Cardiac muscle cell (in vitro differentiated cells and primary cell): ENCODE measurements around the gene STARD10. TPM values are rescaled to one million over a fixed set of nuclear protein-coding genes. Genes with fewer than 3 reads are reported as not detected.

Experiments used
- DNase-seq, 2 donors: peaks; one replicate each; pipeline versions ENCODE4 v3.0.0 to v3.0.0-alpha.2; 2010 to 2017; ENCODE audit warnings: low read depth in 1 of 2, low spot score in 1 of 2
- H3K27ac ChIP-seq: fragments of 200-600 bp; sonication (generic); 2 replicates; pipeline ENCODE4 v1.5.1; 2016
- H3K27me3 ChIP-seq: fragments of 200-600 bp; sonication (generic); 2 replicates; pipeline ENCODE4 v1.6.0; 2016; ENCODE audit warnings: control low read depth
- H3K36me3 ChIP-seq: fragments of 200-600 bp; sonication (generic); 2 replicates; pipeline ENCODE4 v1.5.1; 2016; ENCODE audit warnings: control low read depth
- H3K4me1 ChIP-seq: fragments of 200-600 bp; sonication (generic); 2 replicates; pipeline ENCODE4 v1.8.1; 2017; ENCODE audit warnings: low read depth, mild to moderate bottlenecking, mixed run types
- H3K4me3 ChIP-seq: fragments of 200-600 bp; sonication (generic); 2 replicates; pipeline ENCODE4 v1.5.1; 2016; ENCODE audit warnings: mild to moderate bottlenecking
- H3K9me3 ChIP-seq: fragments of 200-600 bp; sonication (generic); 2 replicates; pipeline ENCODE4 v1.5.1; 2017; ENCODE audit warnings: low read depth, mild to moderate bottlenecking, control low read depth
- CTCF ChIP-seq: IDR thresholded peaks from 2 replicates; pipeline ENCODE4 v1.5.1; 2012; ENCODE audit warnings: low read depth, mild to moderate bottlenecking, low read length
- polyA plus RNA-seq: library from polyadenylated mRNA; unstranded; fragments of >200 nt; fragmentation: Nextera tagmentation; extraction: Ambion mirVana; gene quantifications from 2 replicates; pipeline ENCODE4 v1.2.1, GENCODE V29; 2016
- total RNA-seq: library from RNA; depleted of rRNA; stranded (reverse); fragments of >200 nt; gene quantifications from 2 replicates; pipeline ENCODE4 v1.2.3, GENCODE V29; 2016

The STARD10 gene
- total and polyA plus RNA-seq, 2 experiments from 2014 or later = 91.4 to 101 TPM

DNA sequence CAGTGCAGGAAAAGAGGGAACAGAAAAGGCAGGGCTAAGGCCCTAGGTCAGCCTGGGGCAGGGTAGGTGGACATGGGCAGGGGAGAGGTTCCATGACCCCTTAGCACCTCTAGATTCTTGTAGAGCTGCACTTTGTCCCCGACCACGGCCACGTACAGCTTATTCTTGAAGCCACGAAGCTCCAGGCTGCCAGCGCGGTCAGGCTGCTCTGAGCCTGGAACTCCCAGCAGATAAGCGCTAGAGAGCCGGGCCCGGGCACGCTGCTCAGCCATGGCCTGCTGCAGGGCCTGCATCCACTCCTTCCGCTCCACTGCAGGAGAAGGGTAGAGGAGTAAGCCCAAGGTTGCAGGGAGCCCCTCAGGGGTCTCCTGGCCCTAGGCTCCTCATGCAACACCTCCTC is 83.6 kb downstream of the STARD10 start:
- no peak overlapping the region for H3K27ac ChIP-seq
- H3K4me1 ChIP-seq = peaks cover 24% of the 10 kb centered on the region
- no peaks in the 10 kb centered on the region for H3K27me3 ChIP-seq
- H3K36me3 ChIP-seq = peaks cover 3% of the 10 kb centered on the region
- no peak for DNase-seq
- no peaks in the 10 kb centered on the region for H3K9me3 ChIP-seq
- H3K4me3 ChIP-seq = no peak overlapping the region
- TF ChIP-seq CTCF = no peak

DNA sequence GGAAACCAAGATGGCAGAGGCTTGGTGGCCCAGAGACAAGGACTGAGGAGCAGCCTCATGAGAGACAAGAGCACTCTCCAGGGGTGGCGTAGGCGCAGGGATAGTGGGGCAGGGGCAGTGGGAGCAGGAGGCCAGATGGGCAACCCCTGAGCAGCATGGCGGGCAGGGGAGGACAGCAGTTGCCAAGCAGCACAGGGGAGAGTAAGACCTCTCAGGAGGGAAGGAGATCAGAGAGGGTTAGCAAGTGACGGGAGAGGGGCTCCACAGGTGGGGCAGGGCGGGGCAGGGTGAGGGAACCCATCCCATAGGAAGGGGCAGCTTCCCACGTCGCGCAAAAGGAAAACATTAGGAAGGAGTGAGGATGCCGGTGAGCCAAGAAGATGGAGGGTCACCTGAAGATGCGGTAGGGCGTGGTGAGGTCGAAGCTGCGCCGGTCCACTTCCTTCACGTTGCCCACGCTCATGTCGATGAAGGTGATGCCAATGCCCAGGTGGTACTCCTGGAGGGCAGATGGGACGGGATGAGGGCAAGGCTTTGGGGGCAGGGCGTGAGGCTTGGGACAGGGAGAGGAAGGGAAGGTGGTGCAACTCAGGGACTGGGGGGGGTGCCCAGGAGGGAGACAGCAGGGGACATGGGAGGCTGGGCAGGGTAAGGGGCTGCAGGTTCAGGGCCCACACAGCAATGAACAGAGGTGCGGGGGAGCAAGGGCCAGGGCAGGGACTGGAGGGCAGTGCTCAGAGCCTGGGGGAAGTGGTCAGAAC is 84.2 kb downstream of the STARD10 start:
- Histone ChIP-seq H3K4me3 (no peak overlapping the region), H3K9me3 (no peaks in the 10 kb centered on the region), H3K36me3 (peaks cover 7% of the 10 kb centered on the region), H3K4me1 (peaks cover 24% of the 10 kb centered on the region), H3K27me3 (no peaks in the 10 kb centered on the region), H3K27ac (no peak overlapping the region)
- DNase-seq = no peak
- no peak for TF ChIP-seq CTCF

GRCh38 chr11:72707032-72707431 is 86.8 kb downstream of the STARD10 start:
- Histone ChIP-seq H3K36me3 (peaks cover 7% of the 10 kb centered on the region), H3K9me3 (no peaks in the 10 kb centered on the region), H3K4me3 (no peak overlapping the region), H3K27me3 (no peaks in the 10 kb centered on the region), H3K27ac (peak overlapping the region; percentile 41), H3K4me1 (peaks cover 17% of the 10 kb centered on the region)
- TF ChIP-seq CTCF = no peak
- DNase-seq = no peak

- TF ChIP-seq CTCF = no peak
- Histone ChIP-seq H3K27me3 (no peaks in the 10 kb centered on the region), H3K4me3 (no peak overlapping the region), H3K9me3 (no peaks in the 10 kb centered on the region), H3K36me3 (peaks cover 7% of the 10 kb centered on the region), H3K4me1 (peaks cover 13% of the 10 kb centered on the region), H3K27ac (peak overlapping the region; percentile 41)
- DNase-seq = no peak
Observed at GRCh38 chr11:72706579-72706978, 87.3 kb downstream of the STARD10 start.

- no peak for TF ChIP-seq CTCF
- Histone ChIP-seq H3K4me3 (no peak overlapping the region), H3K27me3 (no peaks in the 10 kb centered on the region), H3K27ac (peak overlapping the region; percentile 41), H3K9me3 (no peaks in the 10 kb centered on the region), H3K4me1 (peaks cover 13% of the 10 kb centered on the region), H3K36me3 (peaks cover 7% of the 10 kb centered on the region)
- DNase-seq = no peak
Observed at GRCh38 chr11:72705442-72706365, 88.1 kb downstream of the STARD10 start.
